Astrocyte (in vitro differentiated cells and primary cell): ENCODE results near the gene PHF5A.

Experiments
- EZH2 ChIP-seq: IDR thresholded peaks from 2 replicates; pipeline ENCODE4 v1.6.1; 2012; ENCODE audit warnings: mild to moderate bottlenecking, low read length, inconsistent platforms; ENCODE audit not compliant: insufficient read depth
- TF ChIP-seq, protein P1 (sequence below): IDR thresholded peaks from 2 replicates; pipeline ENCODE4 v1.5.1; 2011; ENCODE audit warnings: low read depth, mild to moderate bottlenecking, inconsistent platforms, low read length, moderate library complexity; ENCODE audit not compliant: insufficient read depth

DNA sequence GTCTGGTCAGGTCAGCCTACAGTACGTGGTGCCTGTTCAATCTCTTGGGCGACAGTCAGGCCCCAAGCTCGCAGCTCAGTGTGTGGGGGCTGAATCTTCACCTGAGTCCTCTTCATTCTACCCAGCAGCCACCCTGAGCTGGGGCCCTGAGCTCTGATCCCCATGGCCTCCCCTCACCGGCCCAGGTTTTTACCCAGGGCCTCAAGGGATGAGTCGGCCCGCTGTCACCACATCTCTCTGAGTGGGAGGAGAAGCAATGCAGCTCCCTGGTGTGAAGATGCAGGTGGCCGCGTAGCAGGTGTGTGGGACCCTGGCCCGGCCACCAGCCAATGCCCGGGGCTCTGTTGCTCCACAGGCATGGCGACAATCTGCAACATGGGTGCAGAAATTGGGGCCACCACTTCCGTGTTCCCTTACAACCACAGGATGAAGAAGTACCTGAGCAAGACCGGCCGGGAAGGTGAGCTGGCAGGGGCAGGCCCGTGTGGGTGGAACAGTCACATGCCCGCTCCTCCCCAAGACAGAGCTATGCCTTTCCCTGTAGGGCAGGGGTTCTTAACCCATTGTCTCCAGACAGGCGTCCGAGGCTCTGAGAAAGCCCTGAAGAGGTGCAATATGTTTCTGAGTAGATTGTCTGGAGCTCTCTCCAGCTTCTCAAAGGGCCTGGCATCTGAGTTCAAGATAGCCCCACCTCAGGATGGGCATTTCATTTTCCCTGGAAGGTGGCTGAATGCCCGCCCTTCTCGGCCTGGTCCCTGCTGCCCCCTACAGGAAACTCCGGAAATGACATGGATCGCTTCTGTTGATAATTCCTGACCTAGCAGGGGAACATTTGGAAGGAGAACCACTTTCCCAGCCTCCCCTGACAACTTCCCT lies 48.9 kb upstream of the PHF5A start:
- TF ChIP-seq, protein P1, sequence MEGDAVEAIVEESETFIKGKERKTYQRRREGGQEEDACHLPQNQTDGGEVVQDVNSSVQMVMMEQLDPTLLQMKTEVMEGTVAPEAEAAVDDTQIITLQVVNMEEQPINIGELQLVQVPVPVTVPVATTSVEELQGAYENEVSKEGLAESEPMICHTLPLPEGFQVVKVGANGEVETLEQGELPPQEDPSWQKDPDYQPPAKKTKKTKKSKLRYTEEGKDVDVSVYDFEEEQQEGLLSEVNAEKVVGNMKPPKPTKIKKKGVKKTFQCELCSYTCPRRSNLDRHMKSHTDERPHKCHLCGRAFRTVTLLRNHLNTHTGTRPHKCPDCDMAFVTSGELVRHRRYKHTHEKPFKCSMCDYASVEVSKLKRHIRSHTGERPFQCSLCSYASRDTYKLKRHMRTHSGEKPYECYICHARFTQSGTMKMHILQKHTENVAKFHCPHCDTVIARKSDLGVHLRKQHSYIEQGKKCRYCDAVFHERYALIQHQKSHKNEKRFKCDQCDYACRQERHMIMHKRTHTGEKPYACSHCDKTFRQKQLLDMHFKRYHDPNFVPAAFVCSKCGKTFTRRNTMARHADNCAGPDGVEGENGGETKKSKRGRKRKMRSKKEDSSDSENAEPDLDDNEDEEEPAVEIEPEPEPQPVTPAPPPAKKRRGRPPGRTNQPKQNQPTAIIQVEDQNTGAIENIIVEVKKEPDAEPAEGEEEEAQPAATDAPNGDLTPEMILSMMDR: peak; percentile 77
- no peak for TF ChIP-seq EZH2
